Activated T-helper 17 cell treated with anti-CD3 and anti-CD28 coated beads, Interleukin-2, amount 50 U/mL, for 72 hours (primary cell): ENCODE measurements around the gene ZNF263. TPM values are rescaled to one million over a fixed set of nuclear protein-coding genes. Genes with fewer than 3 reads are reported as not detected.

Experiments
- ATAC-seq: fragments of 150-1000 bp; cut with Tn5 transposase; replicated peaks from 2 replicates; pipeline ENCODE4 v1.10.0; 2021; ENCODE audit warnings: mild to moderate bottlenecking, moderate library complexity
- H3K27ac Mint-ChIP-seq: one replicate; pipeline ENCODE4 v1.8.0; 2022; ENCODE audit warnings: mixed read lengths
- H3K27me3 Mint-ChIP-seq: one replicate; pipeline ENCODE4 v1.8.0; 2022; ENCODE audit warnings: mixed read lengths
- H3K36me3 Mint-ChIP-seq: one replicate; pipeline ENCODE4 v1.8.0; 2022; ENCODE audit warnings: low read depth, mild to moderate bottlenecking, mixed read lengths
- H3K4me1 Mint-ChIP-seq: one replicate; pipeline ENCODE4 v1.8.0; 2022; ENCODE audit warnings: mixed read lengths
- H3K4me3 Mint-ChIP-seq: one replicate; pipeline ENCODE4 v1.8.0; 2022; ENCODE audit warnings: mild to moderate bottlenecking, mixed read lengths
- H3K9me3 Mint-ChIP-seq: one replicate; pipeline ENCODE4 v1.8.0; 2022; ENCODE audit warnings: mixed read lengths
- total RNA-seq, 2 donors: library from RNA; stranded (reverse); gene quantifications; one replicate each; pipeline ENCODE4 v1.2.3, GENCODE V29; 2022

Gene ZNF263
- total RNA-seq, 2 donors from 2014 or later = 19.3 to 21.4 TPM

DNA sequence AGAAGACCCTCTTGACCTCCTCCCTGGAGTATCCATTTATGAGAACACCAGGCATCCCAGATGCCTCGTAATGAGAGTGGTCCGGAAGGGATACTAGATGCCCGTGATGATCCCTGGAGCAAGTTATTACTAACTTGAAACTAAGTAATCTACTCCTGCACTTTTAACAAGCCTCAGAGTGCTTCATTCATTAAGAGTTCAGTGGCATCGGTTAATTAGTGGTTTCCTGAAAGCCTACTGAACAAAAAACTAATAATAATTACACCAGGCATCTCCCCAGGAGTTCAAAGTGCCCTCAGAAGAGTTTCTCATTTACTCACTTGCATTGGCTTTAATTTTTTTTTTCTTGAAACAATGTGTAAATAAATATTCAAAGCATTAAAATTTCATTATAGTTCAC is 44.2 kb downstream of the ZNF263 start:
- peaks cover 13% of the 10 kb centered on the region for H3K9me3 Mint-ChIP-seq
- no peaks in the 10 kb centered on the region for H3K36me3 Mint-ChIP-seq
- H3K27me3 Mint-ChIP-seq = no peaks in the 10 kb centered on the region
- ATAC-seq = no peak
- H3K4me3 Mint-ChIP-seq = no peak overlapping the region
- H3K4me1 Mint-ChIP-seq = no peaks in the 10 kb centered on the region
- H3K27ac Mint-ChIP-seq = no peak overlapping the region

DNA sequence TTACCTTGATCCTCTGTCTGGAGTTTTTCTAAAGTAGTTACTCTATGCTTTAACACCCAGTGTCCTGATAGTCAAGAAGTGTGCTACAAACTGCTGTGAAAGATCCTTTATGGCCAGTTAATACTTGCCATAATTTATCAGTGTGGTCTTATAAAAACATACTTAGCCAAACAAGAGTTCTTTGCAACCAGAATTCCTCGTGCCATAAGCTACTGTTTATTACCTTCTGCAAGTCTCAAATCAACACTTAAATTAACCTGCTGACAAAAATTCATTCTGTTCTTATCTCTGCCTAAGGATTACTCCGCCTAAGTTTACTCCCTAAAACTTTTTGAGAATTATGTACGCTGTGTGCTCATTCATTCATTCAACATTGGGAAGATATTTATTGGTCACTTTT is 44.8 kb downstream of the ZNF263 start:
- no peak overlapping the region for H3K27ac Mint-ChIP-seq
- H3K36me3 Mint-ChIP-seq = no peaks in the 10 kb centered on the region
- H3K4me3 Mint-ChIP-seq = no peak overlapping the region
- H3K9me3 Mint-ChIP-seq = peaks cover 13% of the 10 kb centered on the region
- no peaks in the 10 kb centered on the region for H3K4me1 Mint-ChIP-seq
- no peak for ATAC-seq
- H3K27me3 Mint-ChIP-seq = no peaks in the 10 kb centered on the region

DNA sequence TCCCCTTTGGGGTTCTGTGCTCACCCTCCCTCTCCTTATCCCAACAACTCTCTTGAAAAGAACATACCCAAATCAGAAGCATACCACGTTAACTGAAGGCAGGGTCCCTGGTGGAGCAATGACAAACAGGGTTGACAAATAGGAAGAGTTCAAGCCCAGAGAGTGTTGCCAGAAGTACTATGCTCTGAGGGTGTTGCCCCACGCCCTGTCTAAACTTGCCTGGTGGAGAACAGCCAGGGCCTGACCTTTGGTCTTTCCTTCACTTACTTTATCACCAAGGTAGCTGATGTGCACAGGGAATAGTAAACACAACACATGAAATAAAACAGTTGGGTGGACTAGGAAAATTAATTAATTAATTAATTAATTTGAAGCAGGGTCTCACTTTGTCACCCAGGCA is 45.4 kb downstream of the ZNF263 start:
- H3K4me3 Mint-ChIP-seq = no peak overlapping the region
- H3K9me3 Mint-ChIP-seq = peaks cover 13% of the 10 kb centered on the region
- no peaks in the 10 kb centered on the region for H3K36me3 Mint-ChIP-seq
- no peak overlapping the region for H3K27ac Mint-ChIP-seq
- H3K27me3 Mint-ChIP-seq = no peaks in the 10 kb centered on the region
- no peaks in the 10 kb centered on the region for H3K4me1 Mint-ChIP-seq
- no peak for ATAC-seq

Other genes starting within 250 kb of the ZNF263 start
- 10 to 100 TPM in 1 of 2 donors, 1 to 10 TPM in 1; 1.1 to 12.1 TPM for gene BICDL2, start 246.5 kb upstream of the ZNF263 start, total RNA-seq
- 1 to 10 TPM; 5.9 to 7.1 TPM for gene MMP25, start 236.9 kb upstream of the ZNF263 start, total RNA-seq
- gene IL32, start 217.9 kb upstream of the ZNF263 start, total RNA-seq = 1,000 to 10,000 TPM; 3,603 to 3,666 TPM
- gene ZSCAN10, start 184.2 kb upstream of the ZNF263 start, total RNA-seq = under 1 TPM; 0.34 to 0.45 TPM
- not detected for gene ZNF205, start 170.9 kb upstream of the ZNF263 start, total RNA-seq
- gene ZNF213, start 148.5 kb upstream of the ZNF263 start, total RNA-seq = 1 to 10 TPM; 6.4 to 8.6 TPM
- gene OR1F1, start 95.3 kb upstream of the ZNF263 start, total RNA-seq = under 1 TPM in 1 of 2 donors, not detected in 1; 0.37 TPM
- gene ZNF200, start 48.3 kb upstream of the ZNF263 start, total RNA-seq = 10 to 100 TPM; 14.6 to 23.2 TPM
- gene MEFV, start 26.9 kb upstream of the ZNF263 start, total RNA-seq = under 1 TPM in 1 of 2 donors, not detected in 1; 0.11 TPM
- gene TIGD7, start 21.9 kb downstream of the ZNF263 start, total RNA-seq = 1 to 10 TPM; 2.3 to 4.0 TPM
- gene ZNF75A, start 22.0 kb downstream of the ZNF263 start, total RNA-seq = 10 to 100 TPM; 19.4 to 26.9 TPM
- gene OR2C1, start 72.4 kb downstream of the ZNF263 start, total RNA-seq = not detected
- gene ZSCAN32, start 117.5 kb downstream of the ZNF263 start, total RNA-seq = 10 to 100 TPM in 1 of 2 donors, 1 to 10 TPM in 1; 8.4 to 10.5 TPM
- gene ZNF174, start 117.7 kb downstream of the ZNF263 start, total RNA-seq = 1 to 10 TPM; 5.8 to 8.4 TPM
- 1 to 10 TPM; 2.0 to 3.0 TPM for gene ZNF597, start 160.0 kb downstream of the ZNF263 start, total RNA-seq
- gene NAA60, start 160.2 kb downstream of the ZNF263 start, total RNA-seq = 10 to 100 TPM; 36.8 to 38.7 TPM
- not detected for gene C16orf90, start 212.0 kb downstream of the ZNF263 start, total RNA-seq
- gene CLUAP1, start 217.5 kb downstream of the ZNF263 start, total RNA-seq = 10 to 100 TPM; 14.9 to 15.7 TPM